KMS-11 (cell line): ENCODE data around the gene TMEM11.

Experiments used
- H2AFZ ChIP-seq: fragments of 200-600 bp; sonication (generic); 2 replicates; pipeline ENCODE4 v1.6.1; 2016; ENCODE audit warnings: antibody characterized with exemption, mixed run types, low read depth
- H3K27ac ChIP-seq: fragments of 200-600 bp; sonication (generic); 2 replicates; pipeline ENCODE4 v1.6.1; 2016; ENCODE audit warnings: mild to moderate bottlenecking, mixed run types
- H3K27me3 ChIP-seq: fragments of 200-600 bp; sonication (generic); 2 replicates; pipeline ENCODE4 v1.6.1; 2017; ENCODE audit warnings: mild to moderate bottlenecking, low read depth, mixed run types, moderate library complexity; ENCODE audit not compliant: insufficient read depth
- H3K36me3 ChIP-seq: fragments of 200-600 bp; sonication (generic); 2 replicates; pipeline ENCODE4 v1.6.1; 2017; ENCODE audit warnings: mild to moderate bottlenecking, mixed run types; ENCODE audit not compliant: insufficient read depth
- H3K4me1 ChIP-seq: fragments of 200-600 bp; sonication (generic); 2 replicates; pipeline ENCODE4 v1.6.1; 2016; ENCODE audit warnings: mild to moderate bottlenecking, low read depth, mixed run types; ENCODE audit not compliant: poor library complexity, severe bottlenecking
- H3K4me2 ChIP-seq: fragments of 200-600 bp; sonication (generic); 2 replicates; pipeline ENCODE4 v1.7.0; 2016; ENCODE audit warnings: mild to moderate bottlenecking, mixed run types
- H3K4me3 ChIP-seq: fragments of 200-600 bp; sonication (generic); IDR thresholded peaks from 2 replicates; pipeline ENCODE4 v1.6.1; 2017; ENCODE audit warnings: low read depth, low read length, mixed read lengths; ENCODE audit not compliant: insufficient read depth
- H3K79me2 ChIP-seq: fragments of 200-600 bp; sonication (generic); 2 replicates; pipeline ENCODE4 v1.6.1; 2016; ENCODE audit warnings: low read depth, mixed run types; ENCODE audit not compliant: insufficient read depth
- H3K9ac ChIP-seq: fragments of 200-600 bp; sonication (generic); 2 replicates; pipeline ENCODE4 v1.6.1; 2016; ENCODE audit warnings: mild to moderate bottlenecking, mixed run types
- H4K20me1 ChIP-seq: fragments of 200-600 bp; sonication (generic); 2 replicates; pipeline ENCODE4 v1.6.1; 2016; ENCODE audit warnings: mild to moderate bottlenecking, mixed run types; ENCODE audit not compliant: insufficient read depth
- CTCF ChIP-seq: fragments of 200-600 bp; sonication (generic); conservative IDR thresholded peaks from 2 replicates; pipeline ENCODE4 v1.6.1; 2017; ENCODE audit warnings: low read depth, mild to moderate bottlenecking, antibody characterized with exemption, low read length, moderate library complexity, mixed read lengths

The TMEM11 gene

GRCh38 chr17:21247552-21248258 lies 33.7 kb upstream of the TMEM11 start:
- Histone ChIP-seq H3K27me3 (no peaks in the 10 kb centered on the region), H2AFZ (no peak overlapping the region), H3K9ac (no peak overlapping the region), H3K79me2 (no peaks in the 10 kb centered on the region), H3K27ac (no peak overlapping the region), H4K20me1 (no peaks in the 10 kb centered on the region), H3K36me3 (no peaks in the 10 kb centered on the region), H3K4me1 (no peaks in the 10 kb centered on the region), H3K4me2 (no peak overlapping the region), H3K4me3 (no peak overlapping the region)
- TF ChIP-seq CTCF = no peak

GRCh38 chr17:21246698-21247097 lies 32.7 kb upstream of the TMEM11 start:
- Histone ChIP-seq H3K79me2 (no peaks in the 10 kb centered on the region), H3K27me3 (no peaks in the 10 kb centered on the region), H3K9ac (no peak overlapping the region), H2AFZ (no peak overlapping the region), H3K4me2 (no peak overlapping the region), H3K4me1 (no peaks in the 10 kb centered on the region), H4K20me1 (no peaks in the 10 kb centered on the region), H3K4me3 (no peak overlapping the region), H3K27ac (no peak overlapping the region), H3K36me3 (no peaks in the 10 kb centered on the region)
- no peak for TF ChIP-seq CTCF

- no peak for TF ChIP-seq CTCF
- no peaks in the 10 kb centered on the region for H3K36me3 ChIP-seq
- H3K4me3 ChIP-seq = no peak overlapping the region
- H3K27me3 ChIP-seq = no peaks in the 10 kb centered on the region
- H3K4me1 ChIP-seq = no peaks in the 10 kb centered on the region
- H3K4me2 ChIP-seq = no peak overlapping the region
- H4K20me1 ChIP-seq = no peaks in the 10 kb centered on the region
- H3K27ac ChIP-seq = no peak overlapping the region
- no peak overlapping the region for H2AFZ ChIP-seq
- no peaks in the 10 kb centered on the region for H3K79me2 ChIP-seq
- no peak overlapping the region for H3K9ac ChIP-seq
Measured at GRCh38 chr17:21245639-21246084, 31.7 kb upstream of the TMEM11 start.

- no peak overlapping the region for H3K9ac ChIP-seq
- no peak overlapping the region for H3K27ac ChIP-seq
- no peak overlapping the region for H2AFZ ChIP-seq
- no peaks in the 10 kb centered on the region for H4K20me1 ChIP-seq
- H3K4me3 ChIP-seq = no peak overlapping the region
- H3K4me2 ChIP-seq = no peak overlapping the region
- H3K36me3 ChIP-seq = no peaks in the 10 kb centered on the region
- no peak for TF ChIP-seq CTCF
- no peaks in the 10 kb centered on the region for H3K4me1 ChIP-seq
- H3K79me2 ChIP-seq = no peaks in the 10 kb centered on the region
- no peaks in the 10 kb centered on the region for H3K27me3 ChIP-seq
Measured at GRCh38 chr17:21243516-21244303, 29.7 kb upstream of the TMEM11 start.
